ENCODE data around the gene GASK1A. TPM values are rescaled to one million over a fixed set of nuclear protein-coding genes. Genes with fewer than 3 reads are reported as not detected.

GASK1A gene
- total RNA-seq, 4 donors from 2014 or later: 3.6 to 16.5 (median 7.9) TPM

DNA sequence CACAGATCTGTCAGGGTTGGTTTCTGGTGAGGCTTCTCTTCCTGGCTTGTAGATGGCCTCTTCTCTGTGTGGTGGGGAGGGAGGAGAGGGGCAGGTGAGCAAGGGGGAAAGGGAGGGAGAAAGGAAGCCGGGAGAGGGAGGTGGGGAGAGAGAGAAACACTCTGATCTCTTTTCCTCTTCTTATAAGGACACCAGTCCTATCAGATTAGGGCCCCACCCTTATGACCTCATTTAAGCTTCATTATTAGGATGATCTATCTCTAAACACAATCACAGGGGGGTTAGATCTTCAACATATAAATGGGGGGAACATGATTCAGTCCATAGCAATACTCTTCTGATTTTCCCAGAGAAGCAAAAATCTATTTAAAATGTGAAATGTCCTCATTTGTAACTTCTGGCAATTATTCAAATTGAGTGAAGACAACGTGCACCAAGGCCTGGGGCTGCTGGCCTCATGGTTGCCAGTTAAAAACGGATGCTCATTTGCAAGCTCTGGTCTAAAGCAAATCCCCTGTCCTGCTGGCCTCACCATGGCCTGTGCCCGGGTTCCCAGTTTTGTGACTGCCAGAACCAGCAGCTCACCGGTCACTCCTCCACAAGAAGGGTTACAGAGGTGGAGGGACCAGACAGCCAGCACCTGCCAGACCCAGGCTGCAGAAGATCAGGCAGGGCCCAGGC lies 118.4 kb downstream of the GASK1A start:
- TF ChIP-seq, protein P1, sequence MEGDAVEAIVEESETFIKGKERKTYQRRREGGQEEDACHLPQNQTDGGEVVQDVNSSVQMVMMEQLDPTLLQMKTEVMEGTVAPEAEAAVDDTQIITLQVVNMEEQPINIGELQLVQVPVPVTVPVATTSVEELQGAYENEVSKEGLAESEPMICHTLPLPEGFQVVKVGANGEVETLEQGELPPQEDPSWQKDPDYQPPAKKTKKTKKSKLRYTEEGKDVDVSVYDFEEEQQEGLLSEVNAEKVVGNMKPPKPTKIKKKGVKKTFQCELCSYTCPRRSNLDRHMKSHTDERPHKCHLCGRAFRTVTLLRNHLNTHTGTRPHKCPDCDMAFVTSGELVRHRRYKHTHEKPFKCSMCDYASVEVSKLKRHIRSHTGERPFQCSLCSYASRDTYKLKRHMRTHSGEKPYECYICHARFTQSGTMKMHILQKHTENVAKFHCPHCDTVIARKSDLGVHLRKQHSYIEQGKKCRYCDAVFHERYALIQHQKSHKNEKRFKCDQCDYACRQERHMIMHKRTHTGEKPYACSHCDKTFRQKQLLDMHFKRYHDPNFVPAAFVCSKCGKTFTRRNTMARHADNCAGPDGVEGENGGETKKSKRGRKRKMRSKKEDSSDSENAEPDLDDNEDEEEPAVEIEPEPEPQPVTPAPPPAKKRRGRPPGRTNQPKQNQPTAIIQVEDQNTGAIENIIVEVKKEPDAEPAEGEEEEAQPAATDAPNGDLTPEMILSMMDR (IDR thresholded peaks at IDR 0.05; ENCODE audit: low read depth): no peak

DNA sequence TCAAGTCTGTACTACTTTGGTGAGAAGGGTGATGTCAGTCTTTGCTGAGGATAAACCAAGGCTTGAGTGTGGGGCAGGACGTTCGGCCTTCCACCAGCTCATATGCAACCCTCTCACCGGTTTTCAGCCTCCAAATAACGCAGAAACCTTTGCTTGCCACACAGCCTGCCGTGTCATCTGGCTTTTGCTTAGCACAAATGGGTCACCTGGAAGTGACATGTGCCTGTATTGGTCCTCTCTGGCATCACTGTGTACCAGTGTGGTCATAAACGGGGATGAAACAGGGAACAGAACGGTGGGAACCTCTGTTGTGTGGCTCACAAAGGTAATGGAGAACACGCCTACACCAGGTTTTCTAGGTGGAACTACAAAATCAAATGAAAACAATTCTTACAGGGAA lies 119.7 kb downstream of the GASK1A start:
- TF ChIP-seq, protein P1 (IDR thresholded peaks at IDR 0.05; ENCODE audit: low read depth): no peak

DNA sequence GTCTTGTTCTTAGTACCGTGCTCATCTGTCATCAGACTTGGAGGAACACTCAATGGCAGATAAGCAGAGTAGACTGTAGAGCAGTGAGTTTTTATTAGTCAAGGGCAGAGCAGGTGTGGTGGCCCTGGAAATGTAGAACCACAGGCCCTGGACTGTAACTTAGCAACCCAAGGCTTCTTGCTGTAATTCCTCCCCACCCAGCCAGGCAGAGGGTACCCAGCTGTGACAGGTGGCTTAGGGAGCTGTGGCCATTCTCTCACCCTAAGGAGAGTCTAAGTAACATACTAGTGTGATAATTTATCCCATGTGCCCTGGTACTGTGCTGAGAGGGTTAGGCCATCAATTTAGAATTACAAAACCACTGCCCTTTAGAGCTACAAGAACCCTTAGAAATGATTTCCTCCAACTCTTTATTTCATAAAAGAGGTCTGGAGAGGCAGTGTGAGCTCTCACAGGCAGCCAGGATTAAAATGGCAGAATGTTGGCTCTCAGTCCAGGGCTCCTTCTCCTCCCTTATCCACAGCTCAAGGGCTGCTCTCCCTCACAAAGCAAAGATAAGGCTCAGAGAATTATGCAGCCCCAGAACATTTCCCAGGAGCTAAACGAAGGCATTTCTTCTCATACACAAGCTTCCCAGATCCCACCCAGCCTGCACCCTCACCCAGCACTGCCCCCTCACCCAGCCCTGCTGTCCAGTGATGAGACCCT lies 123.8 kb downstream of the GASK1A start:
- TF ChIP-seq, protein P1 (IDR thresholded peaks at IDR 0.05; ENCODE audit: low read depth): no peak

DNA sequence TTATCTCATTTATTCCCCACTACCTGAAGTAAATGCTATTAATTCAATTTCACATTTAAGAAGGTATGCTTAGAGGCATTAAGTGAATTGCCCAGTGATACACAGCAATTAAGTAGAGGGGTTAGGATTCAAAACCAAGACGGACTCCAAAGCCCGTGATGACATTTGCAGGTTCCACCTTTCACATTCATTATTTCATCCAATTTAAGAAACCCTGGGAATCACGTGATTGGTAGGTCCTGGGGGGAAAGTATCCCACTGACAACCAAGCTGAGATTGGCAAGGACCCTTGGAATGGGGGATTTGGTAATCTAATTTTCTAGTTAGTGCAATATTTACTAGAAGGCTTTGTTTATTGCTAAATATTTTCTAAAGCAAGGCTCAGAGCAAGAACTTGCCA lies 124.9 kb downstream of the GASK1A start:
- TF ChIP-seq, protein P1 (IDR thresholded peaks at IDR 0.05; ENCODE audit: low read depth): no peak

DNA sequence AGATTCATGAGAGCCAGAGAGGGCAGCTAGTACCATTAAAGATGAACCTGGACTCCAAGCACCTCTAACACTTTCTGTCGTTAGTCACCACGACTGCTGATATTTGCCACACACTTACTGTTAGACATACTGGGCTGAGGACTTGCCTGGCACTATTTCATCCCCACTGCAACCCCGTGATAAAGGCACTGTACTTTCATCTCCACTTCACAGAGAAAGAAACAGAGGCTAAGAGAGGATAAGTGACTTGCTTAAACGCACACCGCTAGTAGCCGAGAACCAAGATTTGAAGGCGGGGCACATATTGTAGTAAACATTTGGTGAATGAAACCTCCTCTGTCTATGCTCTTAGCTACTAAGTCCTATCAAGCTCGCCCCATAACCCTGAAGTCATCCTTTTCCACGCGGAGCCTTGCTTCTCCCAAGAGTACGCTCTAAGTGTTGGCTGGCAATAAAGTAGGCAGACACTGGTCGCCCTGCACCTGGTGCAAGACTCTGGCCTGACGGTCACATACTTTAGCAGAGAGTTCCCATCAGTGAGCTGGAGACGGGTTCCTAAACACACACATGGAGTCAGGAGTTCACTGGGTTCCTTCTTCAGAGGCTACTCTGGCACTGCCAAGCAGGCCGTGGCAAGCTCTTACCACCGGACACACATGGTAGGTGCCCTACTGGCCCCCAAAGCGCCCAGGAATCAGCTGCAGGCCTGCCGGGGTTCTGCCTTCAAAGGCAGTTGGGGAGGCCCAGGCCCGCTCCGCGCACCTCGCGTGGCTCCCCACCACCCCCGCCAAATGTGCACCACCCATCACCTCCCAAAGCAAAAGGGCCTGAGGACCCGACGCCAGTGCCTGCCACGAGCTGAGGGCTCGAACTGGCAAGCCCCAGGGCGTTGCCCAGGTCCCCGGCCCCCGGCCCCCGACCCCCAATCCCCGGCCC lies 125.8 kb downstream of the GASK1A start:
- TF ChIP-seq, protein P1 (IDR thresholded peaks at IDR 0.05; ENCODE audit: low read depth): no peak

DNA sequence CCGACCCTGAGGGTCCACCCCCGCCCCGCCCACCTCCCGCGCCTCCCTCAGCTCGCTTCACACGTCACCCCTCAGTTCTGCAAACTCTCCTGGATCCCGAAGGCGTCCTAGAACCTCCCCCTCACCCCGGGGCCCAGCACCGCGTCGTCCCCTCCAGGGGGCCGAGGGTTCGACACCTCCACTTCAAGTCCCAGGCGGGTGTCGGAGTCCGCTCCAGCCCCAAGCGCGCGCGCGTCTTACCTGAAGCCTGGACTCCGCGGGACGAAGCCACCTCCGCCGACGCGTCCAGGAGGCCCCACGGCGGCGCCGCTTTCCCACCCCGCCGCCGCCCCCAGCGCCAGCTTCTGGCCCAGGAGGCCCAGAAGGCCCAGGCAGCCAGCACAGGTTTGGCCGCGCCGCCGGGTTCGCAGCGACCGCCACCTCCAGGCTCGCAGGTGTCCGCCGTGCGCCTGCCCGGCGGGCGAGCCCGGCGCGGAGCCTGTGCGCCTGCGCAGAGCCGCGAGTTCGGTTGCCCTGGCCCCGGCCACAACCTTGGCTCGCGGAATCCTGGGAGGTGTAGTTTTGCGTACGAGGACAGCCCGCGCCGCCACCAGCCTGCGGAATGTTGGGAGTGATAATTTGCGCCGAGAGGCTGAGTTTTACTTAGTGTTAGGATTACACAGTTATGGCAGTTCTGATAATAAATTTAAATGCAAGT lies 126.6 kb downstream of the GASK1A start, which contains the start of gene POMGNT2:
POMGNT2 (minus strand) TSS at position 484 of the 697 bp plus-strand sequence. CDS start 24,648 bp downstream, outside the sequence.
- TF ChIP-seq, protein P1 (IDR thresholded peaks at IDR 0.05; ENCODE audit: low read depth): no peak
